CD14-positive monocyte (primary cell): ENCODE results near the gene EXOC4. TPM values are rescaled to one million over a fixed set of nuclear protein-coding genes. Genes with fewer than 3 reads are reported as not detected.

Experiments used
- DNase-seq, 3 donors: peaks; one replicate each; pipeline ENCODE4 v3.0.0-alpha.2; 2011 to 2022
- H2AFZ ChIP-seq: 2 replicates; pipeline ENCODE4 v1.6.0; 2012; ENCODE audit warnings: mild to moderate bottlenecking, low read depth, low read length, inconsistent platforms; ENCODE audit not compliant: insufficient read depth, poor library complexity, severe bottlenecking
- H3K27ac ChIP-seq, 2 donors: 1 replicate in 1 of 2; 2 replicates in 1 of 2; pipeline ENCODE4 v1.5.1; 2012 to 2013; ENCODE audit warnings: low read length in 2 of 2, control low read depth in 1 of 2, inconsistent platforms in 1 of 2, low read depth in 1 of 2, mild to moderate bottlenecking in 1 of 2
- H3K27me3 ChIP-seq, 2 donors: one replicate each; pipeline versions ENCODE4 v1.6.0 to v1.6.1; 2011 to 2013; ENCODE audit warnings: low read length in 2 of 2; ENCODE audit not compliant: control insufficient read depth in 2 of 2, insufficient read depth in 2 of 2
- H3K36me3 ChIP-seq, 2 donors: replicated peaks in 1 of 2; 1 replicate in 1 of 2; 2 replicates in 1 of 2; pipeline versions ENCODE4 v1.5.1 to v1.6.1; 2012 to 2013; ENCODE audit warnings: low read length in 2 of 2, control low read depth in 1 of 2, inconsistent platforms in 1 of 2, mild to moderate bottlenecking in 1 of 2; ENCODE audit not compliant: insufficient read depth in 2 of 2, control insufficient read depth in 1 of 2
- H3K4me1 ChIP-seq, 2 donors: 1 replicate in 1 of 2; 2 replicates in 1 of 2; pipeline versions ENCODE4 v1.5.1 to v1.6.1; 2012 to 2013; ENCODE audit warnings: low read length in 2 of 2, control low read depth in 1 of 2, inconsistent platforms in 1 of 2, mild to moderate bottlenecking in 1 of 2, moderate library complexity in 1 of 2; ENCODE audit not compliant: insufficient read depth in 2 of 2, control insufficient read depth in 1 of 2
- H3K4me2 ChIP-seq: replicated peaks from 2 replicates; pipeline ENCODE3; 2012; ENCODE audit warnings: low read length, moderate library complexity, mild to moderate bottlenecking; ENCODE audit not compliant: poor library complexity, severe bottlenecking; ENCODE audit errors: extremely low read depth
- H3K4me3 ChIP-seq, 3 experiments: fragments of 200-600 bp in 1 of 3; sonication (generic) in 1 of 3; replicated peaks in 1 of 3; 1 replicate in 2 of 3; 2 replicates in 1 of 3; pipeline ENCODE4 v1.5.1; 2011 to 2013; ENCODE audit warnings: low read length in 3 of 3, mild to moderate bottlenecking in 3 of 3, control low read depth in 2 of 3, low read depth in 2 of 3, inconsistent platforms in 1 of 3, moderate library complexity in 1 of 3
- H3K79me2 ChIP-seq: 2 replicates; pipeline ENCODE4 v1.6.0; 2012; ENCODE audit warnings: mild to moderate bottlenecking, control low read depth, inconsistent platforms, low read length, moderate library complexity; ENCODE audit not compliant: insufficient read depth
- H3K9ac ChIP-seq: 2 replicates; pipeline ENCODE4 v1.6.0; 2017; ENCODE audit warnings: low read length, mild to moderate bottlenecking; ENCODE audit not compliant: insufficient read depth, poor library complexity, severe bottlenecking
- H3K9me3 ChIP-seq, 2 donors: replicated peaks in 1 of 2; 1 replicate in 1 of 2; 2 replicates in 1 of 2; pipeline versions ENCODE4 v1.5.1 to v1.6.1; 2012 to 2013; ENCODE audit warnings: low read length in 2 of 2, control low read depth in 1 of 2; ENCODE audit not compliant: control insufficient read depth in 1 of 2, insufficient read depth in 1 of 2
- H4K20me1 ChIP-seq: 2 replicates; pipeline ENCODE4 v1.6.0; 2012; ENCODE audit warnings: mild to moderate bottlenecking, low read length, control low read depth, moderate library complexity; ENCODE audit not compliant: insufficient read depth
- H3K27ac Mint-ChIP-seq, 7 donors: one replicate each; pipeline ENCODE4 v1.8.0; 2020; ENCODE audit warnings: mild to moderate bottlenecking in 7 of 7, mixed read lengths in 7 of 7, moderate library complexity in 6 of 7, inconsistent platforms in 2 of 7
- H3K27me3 Mint-ChIP-seq, 3 donors: one replicate each; pipeline ENCODE4 v1.8.0; 2021 to 2022; ENCODE audit warnings: low read depth in 3 of 3, mild to moderate bottlenecking in 3 of 3, mixed read lengths in 3 of 3, moderate library complexity in 3 of 3, inconsistent platforms in 1 of 3
- H3K36me3 Mint-ChIP-seq, 2 donors: one replicate each; pipeline ENCODE4 v1.8.0; 2020; ENCODE audit warnings: mixed read lengths in 2 of 2, inconsistent platforms in 1 of 2, mild to moderate bottlenecking in 1 of 2
- H3K4me1 Mint-ChIP-seq: one replicate; pipeline ENCODE4 v1.8.0; 2020; ENCODE audit warnings: mild to moderate bottlenecking, mixed read lengths
- H3K4me3 Mint-ChIP-seq, 2 donors: one replicate each; pipeline ENCODE4 v1.8.0; 2020; ENCODE audit warnings: mild to moderate bottlenecking in 2 of 2, mixed read lengths in 2 of 2, moderate library complexity in 1 of 2
- H3K9me3 Mint-ChIP-seq, 7 donors: one replicate each; pipeline ENCODE4 v1.8.0; 2020 to 2022; ENCODE audit warnings: mixed read lengths in 7 of 7, mild to moderate bottlenecking in 6 of 7, moderate library complexity in 6 of 7, inconsistent platforms in 2 of 7
- CTCF ChIP-seq: fragments of 200-600 bp; IDR thresholded peaks from one replicate; pipeline ENCODE4 v1.8.0; 2022; ENCODE audit warnings: antibody characterized with exemption, mild to moderate bottlenecking
- WGBS: methylation state at CpG from one replicate; pipeline ENCODE4 v1.1.5; 2013; ENCODE audit warnings: missing lambda C conversion rate; ENCODE audit not compliant: insufficient coverage; 5-methylcytosine and 5-hydroxymethylcytosine counted together
- intact Hi-C, 2 donors: fragments of 100-400 bp; cut with micrococcal nuclease; formaldehyde crosslinking; loops; one replicate each; pipeline versions ENCODE4 v1.15.0 to v1.15.1; 2023
- polyA plus RNA-seq, 3 donors: library from polyadenylated mRNA; depleted of rRNA in 1 of 3; unstranded in 2 of 3; stranded (reverse) in 1 of 3; fragments of 300-500 nt in 2 of 3; fragments of >200 nt in 1 of 3; fragmentation: Illumina TruSeq in 2 of 3; gene quantifications; 1 replicate in 2 of 3; 2 replicates in 1 of 3; pipeline ENCODE4 v1.2.3, GENCODE V29; 2012 to 2021

EXOC4 gene
- polyA plus RNA-seq, 3 donors: 20.6 to 22.3 (median 22.3) TPM

- H3K27ac ChIP-seq: no peak overlapping the region
- 100% methylated on average over 1 of the region's 2 CpGs for WGBS
- intact Hi-C loops: no loop called here
- no peak overlapping the region for H3K27ac Mint-ChIP-seq
- H3K79me2 ChIP-seq: no peaks in the 10 kb centered on the region
- no peak overlapping the region for H3K4me3 ChIP-seq
- no peak overlapping the region for H3K9ac ChIP-seq
- H4K20me1 ChIP-seq: no peaks in the 10 kb centered on the region
- peaks cover 0 to 26% of the 10 kb centered on the region in 2 donors for H3K36me3 ChIP-seq
- H3K9me3 ChIP-seq: no peaks in the 10 kb centered on the region
- no peaks in the 10 kb centered on the region for H3K27me3 ChIP-seq
- no peak overlapping the region for H3K4me2 ChIP-seq
- TF ChIP-seq CTCF: no peak
- no peak for DNase-seq
- peaks cover 0 to 2% (median 0%) of the 10 kb centered on the region in 7 donors for H3K9me3 Mint-ChIP-seq
- no peaks in the 10 kb centered on the region for H3K4me1 ChIP-seq
- peaks cover 23 to 34% of the 10 kb centered on the region in 2 donors for H3K36me3 Mint-ChIP-seq
- H3K4me3 Mint-ChIP-seq: no peak overlapping the region
- no peaks in the 10 kb centered on the region for H3K27me3 Mint-ChIP-seq
- H3K4me1 Mint-ChIP-seq: no peaks in the 10 kb centered on the region
- H2AFZ ChIP-seq: no peak overlapping the region
These were observed 688.6 kb downstream of the EXOC4 start for GRCh38 chr7:133941496-133941895.

DNA sequence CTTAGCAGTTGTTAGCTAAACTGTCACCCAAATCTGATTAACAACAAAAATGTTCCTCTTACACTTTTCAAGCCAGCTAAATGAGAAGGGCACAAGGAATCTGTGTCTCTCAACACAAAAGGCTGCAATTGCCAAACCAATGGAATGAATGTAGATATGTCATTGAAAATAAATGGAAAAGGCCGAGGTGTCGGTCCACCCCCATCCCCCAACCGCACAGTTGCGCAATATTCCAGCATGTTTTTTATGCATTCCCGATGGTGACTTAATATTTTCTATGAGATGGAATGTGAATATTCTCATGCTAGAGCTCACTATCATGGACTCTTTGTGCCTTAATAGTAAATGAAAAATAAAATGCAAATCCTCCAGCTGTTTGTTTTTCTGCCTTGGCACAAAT lies 692.6 kb downstream of the EXOC4 start:
- no peak overlapping the region for H3K9ac ChIP-seq
- no peak overlapping the region for H3K27ac ChIP-seq
- DNase-seq: no peak
- no peak overlapping the region for H2AFZ ChIP-seq
- no peak overlapping the region for H3K4me2 ChIP-seq
- no peaks in the 10 kb centered on the region for H3K27me3 Mint-ChIP-seq
- no peaks in the 10 kb centered on the region for H3K79me2 ChIP-seq
- no peaks in the 10 kb centered on the region for H3K4me1 ChIP-seq
- no peaks in the 10 kb centered on the region for H3K36me3 ChIP-seq
- intact Hi-C loops: no loop called here
- peaks cover 9 to 13% of the 10 kb centered on the region in 2 donors for H3K36me3 Mint-ChIP-seq
- no CpG with 5 or more reads among the region's 5 CpGs for WGBS
- no peaks in the 10 kb centered on the region for H3K4me1 Mint-ChIP-seq
- TF ChIP-seq CTCF: no peak
- H3K9me3 Mint-ChIP-seq: peaks cover 0 to 2% (median 0%) of the 10 kb centered on the region in 7 donors
- H3K9me3 ChIP-seq: no peaks in the 10 kb centered on the region
- no peaks in the 10 kb centered on the region for H4K20me1 ChIP-seq
- no peaks in the 10 kb centered on the region for H3K27me3 ChIP-seq
- H3K4me3 Mint-ChIP-seq: no peak overlapping the region
- H3K4me3 ChIP-seq: no peak overlapping the region
- no peak overlapping the region for H3K27ac Mint-ChIP-seq
